Measurements from ENCODE around the gene SEC22A. TPM values are rescaled to one million over a fixed set of nuclear protein-coding genes. Genes with fewer than 3 reads are reported as not detected.
A peak's percentile ranks its signal among the peaks of the same experiment; 100 is the strongest.

The SEC22A gene
- total RNA-seq, 1 donor from 2014 or later = 15.9 TPM

- no peak for ATAC-seq (ENCODE audit: low read depth)
- peaks cover 64% of the 10 kb centered on the region for H3K36me3 Mint-ChIP-seq (ENCODE audit: low read depth)
- H3K4me1 Mint-ChIP-seq = no peaks in the 10 kb centered on the region
- H3K27me3 Mint-ChIP-seq = no peaks in the 10 kb centered on the region
- TF ChIP-seq, protein P1, sequence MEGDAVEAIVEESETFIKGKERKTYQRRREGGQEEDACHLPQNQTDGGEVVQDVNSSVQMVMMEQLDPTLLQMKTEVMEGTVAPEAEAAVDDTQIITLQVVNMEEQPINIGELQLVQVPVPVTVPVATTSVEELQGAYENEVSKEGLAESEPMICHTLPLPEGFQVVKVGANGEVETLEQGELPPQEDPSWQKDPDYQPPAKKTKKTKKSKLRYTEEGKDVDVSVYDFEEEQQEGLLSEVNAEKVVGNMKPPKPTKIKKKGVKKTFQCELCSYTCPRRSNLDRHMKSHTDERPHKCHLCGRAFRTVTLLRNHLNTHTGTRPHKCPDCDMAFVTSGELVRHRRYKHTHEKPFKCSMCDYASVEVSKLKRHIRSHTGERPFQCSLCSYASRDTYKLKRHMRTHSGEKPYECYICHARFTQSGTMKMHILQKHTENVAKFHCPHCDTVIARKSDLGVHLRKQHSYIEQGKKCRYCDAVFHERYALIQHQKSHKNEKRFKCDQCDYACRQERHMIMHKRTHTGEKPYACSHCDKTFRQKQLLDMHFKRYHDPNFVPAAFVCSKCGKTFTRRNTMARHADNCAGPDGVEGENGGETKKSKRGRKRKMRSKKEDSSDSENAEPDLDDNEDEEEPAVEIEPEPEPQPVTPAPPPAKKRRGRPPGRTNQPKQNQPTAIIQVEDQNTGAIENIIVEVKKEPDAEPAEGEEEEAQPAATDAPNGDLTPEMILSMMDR (IDR thresholded peaks at IDR 0.05) = no peak
- H3K9me3 Mint-ChIP-seq = no peaks in the 10 kb centered on the region
- CTCF ChIA-PET = no interaction called here
- DNase-seq = no peak
- POLR2A ChIA-PET = no interaction called here
- intact Hi-C loops (cut with micrococcal nuclease) = no loop called here
- no peak overlapping the region for H3K27ac Mint-ChIP-seq
- no peak overlapping the region for H3K4me3 Mint-ChIP-seq
Measured at GRCh38 chr3:123246866-123247265, 45.1 kb downstream of the SEC22A start.

DNA sequence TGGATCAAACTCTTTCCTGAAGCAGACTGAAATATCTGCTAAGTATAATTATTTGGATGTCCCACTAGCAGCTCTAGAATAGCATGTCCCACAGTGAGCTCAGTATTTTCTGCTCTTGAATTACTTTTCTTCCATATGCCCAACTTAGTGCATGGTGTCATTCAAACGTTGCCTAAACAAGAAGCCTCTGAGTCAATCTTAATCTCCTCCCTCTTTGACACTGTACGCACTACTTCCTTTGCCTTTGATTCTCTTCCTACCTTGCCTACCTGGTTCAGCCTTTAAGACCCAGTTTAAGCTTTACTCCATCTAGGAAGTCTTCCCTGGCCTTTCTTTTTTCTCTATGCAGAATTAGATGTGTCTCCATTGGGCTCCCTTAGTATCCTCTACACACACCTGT is 54.5 kb downstream of the SEC22A start:
- intact Hi-C loops (cut with micrococcal nuclease) = loop anchor here (5.0 to 10.0 kb wide), 3 partner anchors 314 to 864 kb away; no protein-coding TSS in a partner anchor
- DNase-seq (no peak), ATAC-seq (ENCODE audit: low read depth) (no peak)
- Mint-ChIP-seq H3K36me3 (ENCODE audit: low read depth) (peaks cover 17% of the 10 kb centered on the region), H3K9me3 (no peaks in the 10 kb centered on the region), H3K27ac (no peak overlapping the region), H3K27me3 (no peaks in the 10 kb centered on the region), H3K4me1 (no peaks in the 10 kb centered on the region), H3K4me3 (no peak overlapping the region)
- POLR2A ChIA-PET = interaction anchor here (0.7 kb wide), 1 partner anchor 11 kb away, joined by 5 read pairs; no protein-coding TSS in a partner anchor
- TF ChIP-seq, protein P1 (IDR thresholded peaks at IDR 0.05) = no peak
- CTCF ChIA-PET = no interaction called here

GRCh38 chr3:123258359-123258758 is 56.6 kb downstream of the SEC22A start:
- ChIA-PET POLR2A (no interaction called here), CTCF (no interaction called here)
- intact Hi-C loops (cut with micrococcal nuclease) = loop anchor here (2.0 to 10.0 kb wide), 4 partner anchors 230 to 866 kb away; no protein-coding TSS in a partner anchor
- no peaks in the 10 kb centered on the region for H3K27me3 Mint-ChIP-seq
- ATAC-seq (ENCODE audit: low read depth) = no peak
- peaks cover 16% of the 10 kb centered on the region for H3K36me3 Mint-ChIP-seq (ENCODE audit: low read depth)
- no peaks in the 10 kb centered on the region for H3K9me3 Mint-ChIP-seq
- TF ChIP-seq, protein P1 (IDR thresholded peaks at IDR 0.05) = no peak
- no peak overlapping the region for H3K4me3 Mint-ChIP-seq
- no peak overlapping the region for H3K27ac Mint-ChIP-seq
- no peaks in the 10 kb centered on the region for H3K4me1 Mint-ChIP-seq
- DNase-seq = no peak

DNA sequence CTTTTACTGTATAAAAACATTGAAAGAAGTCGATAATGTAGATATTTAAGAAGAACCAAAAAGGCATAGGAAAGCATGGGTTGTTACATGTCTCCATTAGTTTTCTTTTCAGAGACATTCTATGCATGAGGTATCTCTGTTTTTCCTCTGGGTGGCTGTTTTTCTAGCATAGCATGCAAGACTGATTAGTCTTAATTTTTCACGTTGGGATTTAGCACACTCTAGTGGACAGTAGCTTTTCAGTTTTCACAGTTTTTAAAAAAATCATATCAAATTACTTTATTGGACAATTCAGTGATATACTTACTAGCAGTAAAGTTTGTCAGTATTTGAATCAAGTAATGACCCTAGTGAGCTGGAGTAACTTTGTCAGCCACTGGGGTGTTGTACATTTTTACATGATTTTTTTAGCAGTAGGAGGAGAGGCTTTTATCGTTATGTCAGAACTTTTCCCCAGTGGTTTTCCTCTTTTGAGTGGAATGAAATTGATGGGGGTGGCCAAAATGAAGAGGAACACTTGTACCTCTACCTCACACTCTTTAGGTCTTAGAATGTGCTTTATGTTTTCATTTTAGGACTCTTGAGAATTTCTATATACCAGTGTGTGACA is 57.2 kb downstream of the SEC22A start:
- intact Hi-C loops (cut with micrococcal nuclease) = loop anchor here (2.0 to 10.0 kb wide), 4 partner anchors 230 to 867 kb away; no protein-coding TSS in a partner anchor
- H3K9me3 Mint-ChIP-seq = no peaks in the 10 kb centered on the region
- ATAC-seq (ENCODE audit: low read depth) = peak; percentile 47
- TF ChIP-seq, protein P1 (IDR thresholded peaks at IDR 0.05) = no peak
- H3K27me3 Mint-ChIP-seq = no peaks in the 10 kb centered on the region
- H3K4me1 Mint-ChIP-seq = no peaks in the 10 kb centered on the region
- H3K27ac Mint-ChIP-seq = no peak overlapping the region
- peaks cover 19% of the 10 kb centered on the region for H3K36me3 Mint-ChIP-seq (ENCODE audit: low read depth)
- CTCF ChIA-PET = no interaction called here
- POLR2A ChIA-PET = no interaction called here
- H3K4me3 Mint-ChIP-seq = no peak overlapping the region
- DNase-seq = no peak

DNA sequence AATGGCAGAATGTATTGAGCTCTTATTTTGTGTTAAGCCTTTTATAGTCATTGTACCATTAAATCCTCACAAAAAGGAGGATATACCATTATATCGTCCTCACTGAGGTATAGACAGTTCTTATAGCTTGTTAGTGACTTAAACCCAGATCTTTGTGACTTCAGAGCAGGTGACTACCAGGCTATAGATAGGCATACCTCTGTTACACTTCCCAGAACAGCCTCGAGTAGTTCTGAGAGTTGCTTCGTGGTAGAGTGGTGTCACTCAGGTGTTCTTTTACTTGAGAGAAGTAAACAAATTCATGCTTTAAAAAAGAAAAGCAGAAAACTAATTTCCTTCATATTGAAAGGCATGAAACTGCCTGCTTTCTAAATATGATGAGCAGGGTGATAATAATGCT is 59.9 kb downstream of the SEC22A start:
- Mint-ChIP-seq H3K4me3 (no peak overlapping the region), H3K36me3 (ENCODE audit: low read depth) (peaks cover 37% of the 10 kb centered on the region), H3K4me1 (no peaks in the 10 kb centered on the region), H3K9me3 (peaks cover 2% of the 10 kb centered on the region), H3K27me3 (no peaks in the 10 kb centered on the region), H3K27ac (no peak overlapping the region)
- ChIA-PET POLR2A (no interaction called here), CTCF (interaction anchor here (0.6 kb wide), 1 partner anchor 1517 kb away, joined by 3 read pairs; no protein-coding TSS in a partner anchor)
- ATAC-seq (ENCODE audit: low read depth) (no peak), DNase-seq (no peak)
- TF ChIP-seq, protein P1 (IDR thresholded peaks at IDR 0.05) = no peak
- intact Hi-C loops (cut with micrococcal nuclease) = loop anchor here (5.0 kb wide), 1 partner anchor 714 kb away; no protein-coding TSS in a partner anchor
